Measurements from ENCODE around the gene AATK. TPM values are rescaled to one million over a fixed set of nuclear protein-coding genes. Genes with fewer than 3 reads are reported as not detected.

AATK gene
- total and polyA plus RNA-seq, 2 of the 13 experiments (the other 11 are each of a cell fraction or from before 2014, with no cell fraction given) = 2.9 to 8.4 TPM

GRCh38 chr17:81126281-81127132 is 39.5 kb downstream of the AATK start:
- Histone ChIP-seq H3K4me3 (replicated peaks in 1 of 3; ENCODE audit: insufficient read depth in 1 of 3, low read depth in 2 of 3, low read length in 3 of 3) (no peak overlapping the region), H3K36me3 (replicated peaks in 1 of 2; ENCODE audit: control insufficient read depth in 1 of 2, insufficient read depth in 2 of 2, low read length in 2 of 2) (no peaks in the 10 kb centered on the region), H3K9ac (ENCODE audit: insufficient read depth, low read depth, low read length) (no peak overlapping the region), H2AFZ (ENCODE audit: low read length) (no peak overlapping the region), H3K27ac (ENCODE audit: extremely low read length, insufficient read depth, low read length) (no peak overlapping the region), H4K20me1 (ENCODE audit: insufficient read depth, low read length) (no peaks in the 10 kb centered on the region; the same call in 1 of the 2 replicates), H3K79me2 (ENCODE audit: insufficient read depth, low read length) (no peaks in the 10 kb centered on the region), H3K4me1 (ENCODE audit: insufficient read depth, low read length) (peaks cover 23% of the 10 kb centered on the region), H3K4me2 (ENCODE audit: low read depth, low read length) (no peak overlapping the region), H3K27me3 (ENCODE audit: control insufficient read depth in 1 of 2, insufficient read depth in 2 of 2, low read length in 2 of 2) (no peaks in the 10 kb centered on the region), H3K9me3 (ENCODE audit: low read length) (no peaks in the 10 kb centered on the region)
- in situ Hi-C loops (cut with HindIII; ENCODE audit: extremely low pct_ligation_motif_present, low pct_unique_long_range_greater_than_20kb) (no loop called here), intact Hi-C loops (cut with micrococcal nuclease; ENCODE audit: unreplicated experiment) (no loop called here)
- 82% methylated on average over 19 of the region's 34 CpGs for WGBS (ENCODE audit: low lambda C conversion rate)
- ATAC-seq = no peak
- ChIA-PET POLR2A (no interaction called here), CTCF (ENCODE audit: low intra/inter-chr PET ratio, low total read pairs) (no interaction called here)
- BruUV-seq (replicated peaks) = no TSS peak
- FAIRE-seq = no peak
- TF ChIP-seq RARG (CRISPR knock-in tag; IDR thresholded peaks at IDR 0.05; ENCODE audit: low read depth) (no peak), HNRNPK (IDR thresholded peaks at IDR 0.05; ENCODE audit: low read depth, low read length, poor library complexity, severe bottlenecking) (peak; percentile 27), AGO2 (optimal IDR thresholded peaks at IDR 0.05; ENCODE audit: low read depth, low read length) (peak; percentile 18), SMAD9 (CRISPR knock-in tag; IDR thresholded peaks at IDR 0.05) (no peak)
- TF ChIP-seq, protein P1, sequence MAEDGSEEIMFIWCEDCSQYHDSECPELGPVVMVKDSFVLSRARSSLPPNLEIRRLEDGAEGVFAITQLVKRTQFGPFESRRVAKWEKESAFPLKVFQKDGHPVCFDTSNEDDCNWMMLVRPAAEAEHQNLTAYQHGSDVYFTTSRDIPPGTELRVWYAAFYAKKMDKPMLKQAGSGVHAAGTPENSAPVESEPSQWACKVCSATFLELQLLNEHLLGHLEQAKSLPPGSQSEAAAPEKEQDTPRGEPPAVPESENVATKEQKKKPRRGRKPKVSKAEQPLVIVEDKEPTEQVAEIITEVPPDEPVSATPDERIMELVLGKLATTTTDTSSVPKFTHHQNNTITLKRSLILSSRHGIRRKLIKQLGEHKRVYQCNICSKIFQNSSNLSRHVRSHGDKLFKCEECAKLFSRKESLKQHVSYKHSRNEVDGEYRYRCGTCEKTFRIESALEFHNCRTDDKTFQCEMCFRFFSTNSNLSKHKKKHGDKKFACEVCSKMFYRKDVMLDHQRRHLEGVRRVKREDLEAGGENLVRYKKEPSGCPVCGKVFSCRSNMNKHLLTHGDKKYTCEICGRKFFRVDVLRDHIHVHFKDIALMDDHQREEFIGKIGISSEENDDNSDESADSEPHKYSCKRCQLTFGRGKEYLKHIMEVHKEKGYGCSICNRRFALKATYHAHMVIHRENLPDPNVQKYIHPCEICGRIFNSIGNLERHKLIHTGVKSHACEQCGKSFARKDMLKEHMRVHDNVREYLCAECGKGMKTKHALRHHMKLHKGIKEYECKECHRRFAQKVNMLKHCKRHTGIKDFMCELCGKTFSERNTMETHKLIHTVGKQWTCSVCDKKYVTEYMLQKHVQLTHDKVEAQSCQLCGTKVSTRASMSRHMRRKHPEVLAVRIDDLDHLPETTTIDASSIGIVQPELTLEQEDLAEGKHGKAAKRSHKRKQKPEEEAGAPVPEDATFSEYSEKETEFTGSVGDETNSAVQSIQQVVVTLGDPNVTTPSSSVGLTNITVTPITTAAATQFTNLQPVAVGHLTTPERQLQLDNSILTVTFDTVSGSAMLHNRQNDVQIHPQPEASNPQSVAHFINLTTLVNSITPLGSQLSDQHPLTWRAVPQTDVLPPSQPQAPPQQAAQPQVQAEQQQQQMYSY (CRISPR knock-in tag; IDR thresholded peaks at IDR 0.05) = no peak
- no peak for DNase-seq (ENCODE audit: low spot score)

All from HepG2 (cell line).